ENCODE data around the gene ING2.
"Not testable (repeated sequence)": the region's sequence is repeated elsewhere in the genome, so short reads cannot be mapped to it uniquely, and the experiment has no call there.

ING2 gene

DNA sequence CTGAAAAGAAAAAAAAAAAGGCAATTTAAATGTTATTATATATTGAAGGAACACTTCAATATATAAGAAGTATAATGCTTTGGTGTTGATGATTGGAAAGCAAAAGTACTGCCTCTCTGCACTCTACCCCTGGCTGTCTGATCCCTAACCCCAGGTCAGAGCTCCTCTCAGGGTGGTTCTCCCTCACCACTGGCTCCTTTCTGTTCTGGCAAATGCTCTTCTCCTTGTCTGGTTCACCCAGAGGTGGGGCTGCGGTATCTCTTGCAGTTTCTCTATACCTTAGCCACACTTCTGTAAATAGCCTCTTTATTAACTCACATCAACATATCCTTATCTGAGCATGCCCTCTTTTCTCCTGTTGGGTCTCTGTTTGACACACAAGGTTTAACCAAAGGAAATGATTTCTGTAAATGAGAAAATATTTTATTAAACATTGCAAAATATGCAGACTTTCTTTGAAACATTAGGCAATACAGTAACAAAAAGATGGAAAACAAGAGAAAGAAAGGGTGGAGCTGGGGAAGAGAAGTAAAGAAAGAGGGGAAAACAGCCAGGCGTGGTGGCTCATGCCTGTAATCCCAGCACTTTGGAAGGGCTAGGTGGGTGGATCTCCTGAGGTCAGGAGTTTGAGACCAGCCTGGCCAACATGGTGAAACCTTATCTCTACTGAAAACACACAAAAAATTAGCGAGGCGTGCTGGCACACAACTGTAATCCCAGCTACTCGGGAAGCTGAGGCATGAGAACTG is 45.7 kb downstream of the ING2 start:
- DNase-seq: no peak

DNA sequence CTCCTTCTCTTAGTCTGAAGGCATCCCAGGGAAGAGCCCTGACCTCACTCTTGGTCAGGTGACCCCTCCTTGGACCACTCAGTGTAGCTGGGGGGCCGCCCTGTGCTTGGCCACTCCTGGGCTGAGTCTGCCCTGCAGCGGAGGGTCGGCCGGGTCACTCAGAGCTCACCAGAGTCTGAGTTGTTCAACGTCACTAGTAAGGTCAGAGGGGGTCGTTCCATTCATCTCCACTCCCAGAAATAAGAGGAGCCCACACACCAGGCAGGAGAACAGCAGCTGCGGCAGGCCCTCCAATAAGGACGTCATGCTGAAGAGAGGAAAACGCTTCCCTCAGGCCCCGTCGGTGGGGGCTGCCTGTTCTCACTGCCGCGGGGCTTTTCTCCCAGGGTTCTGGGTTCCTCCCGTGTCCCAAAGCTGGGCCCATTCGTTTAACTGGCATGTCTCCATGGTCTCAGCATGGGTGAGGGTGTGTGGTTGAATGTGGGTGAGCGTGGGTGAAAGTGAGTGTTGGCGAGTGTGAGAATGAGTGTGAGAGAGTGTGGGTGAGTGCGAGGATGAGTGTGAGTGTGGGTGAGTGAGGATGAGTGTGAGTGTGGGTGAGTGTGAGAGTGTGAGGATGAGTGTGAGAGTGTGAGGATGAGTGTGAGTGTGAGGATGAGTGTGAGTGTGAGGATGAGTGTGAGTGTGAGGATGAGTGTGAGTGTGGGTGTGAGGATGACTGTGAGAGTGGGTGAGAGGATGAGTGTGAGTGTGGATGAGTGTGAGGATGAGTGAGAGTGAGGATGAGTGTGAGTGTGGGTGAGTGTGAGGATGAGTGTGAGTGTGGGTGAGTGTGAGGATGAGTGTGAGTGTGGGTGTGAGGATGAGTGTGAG is 47.7 kb downstream of the ING2 start:
- no peak for DNase-seq

DNA sequence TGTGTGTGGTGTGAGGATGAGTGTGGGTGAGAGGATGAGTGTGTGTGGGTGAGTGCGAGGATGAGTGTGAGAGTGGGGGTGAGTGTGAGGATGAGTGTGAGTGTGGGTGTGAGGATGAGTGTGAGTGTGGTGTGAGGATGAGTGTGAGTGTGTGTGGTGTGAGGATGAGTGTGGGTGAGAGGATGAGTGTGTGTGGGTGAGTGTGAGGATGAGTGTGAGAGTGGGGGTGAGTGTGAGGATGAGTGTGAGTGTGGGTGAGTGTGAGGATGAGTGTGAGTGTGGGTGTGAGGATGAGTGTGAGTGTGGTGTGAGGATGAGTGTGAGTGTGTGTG is 48.3 kb downstream of the ING2 start:
- not testable (repeated sequence) for DNase-seq

DNA sequence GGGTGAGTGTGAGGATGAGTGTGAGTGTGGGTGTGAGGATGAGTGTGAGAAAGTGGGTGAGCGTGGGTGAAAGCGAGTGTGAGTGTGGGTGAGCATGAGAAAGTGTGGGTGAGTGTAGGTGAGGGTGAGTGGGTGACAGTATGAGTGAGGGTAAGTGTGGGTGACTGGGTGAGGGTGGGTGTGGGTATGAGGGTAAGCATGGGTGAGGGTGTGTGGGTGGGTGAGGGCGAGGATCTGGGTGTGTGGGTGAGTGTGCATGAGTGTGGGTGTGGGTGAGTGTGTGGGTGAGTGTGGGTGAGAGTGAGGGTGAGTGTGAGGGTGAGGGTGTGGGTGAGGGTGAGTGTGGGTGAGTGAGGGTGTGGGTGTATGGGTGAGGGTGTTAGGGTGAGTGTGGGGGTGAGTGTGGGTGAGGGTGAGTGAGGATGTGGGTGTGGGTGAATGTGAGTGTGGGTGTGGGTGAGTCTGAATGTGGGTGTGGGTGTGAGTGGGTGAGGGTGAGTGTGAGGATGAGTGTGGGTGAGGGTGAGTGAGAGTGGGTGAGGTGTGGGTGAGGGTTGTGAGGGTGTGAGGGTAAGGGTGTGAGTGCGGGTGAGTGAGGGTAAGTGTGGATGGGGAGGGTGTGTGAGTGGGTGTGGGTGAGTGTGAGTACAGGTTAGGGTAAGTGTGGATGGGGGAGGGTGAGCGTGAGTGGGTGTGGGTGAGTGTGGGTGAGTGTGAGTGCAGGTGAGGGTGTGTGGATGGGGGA is 48.9 kb downstream of the ING2 start:
- no peak for DNase-seq

DNA sequence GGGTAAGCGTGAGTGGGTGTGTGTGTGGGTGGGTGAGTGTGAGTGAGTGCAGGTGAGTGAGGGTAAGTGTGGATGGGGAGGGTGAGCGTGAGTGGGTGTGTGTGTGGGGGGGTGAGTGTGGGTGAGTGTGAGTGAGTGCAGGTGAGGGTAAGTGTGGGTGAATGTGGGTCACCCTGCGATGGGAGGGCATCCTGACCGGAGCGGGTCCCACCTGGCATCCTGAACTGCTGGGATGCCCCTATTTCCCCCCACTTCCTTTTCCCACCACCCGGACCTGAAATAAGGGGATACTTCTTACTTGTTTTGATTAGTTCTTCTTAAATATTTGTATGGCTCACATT is 49.5 kb downstream of the ING2 start:
- no peak for DNase-seq

DNA sequence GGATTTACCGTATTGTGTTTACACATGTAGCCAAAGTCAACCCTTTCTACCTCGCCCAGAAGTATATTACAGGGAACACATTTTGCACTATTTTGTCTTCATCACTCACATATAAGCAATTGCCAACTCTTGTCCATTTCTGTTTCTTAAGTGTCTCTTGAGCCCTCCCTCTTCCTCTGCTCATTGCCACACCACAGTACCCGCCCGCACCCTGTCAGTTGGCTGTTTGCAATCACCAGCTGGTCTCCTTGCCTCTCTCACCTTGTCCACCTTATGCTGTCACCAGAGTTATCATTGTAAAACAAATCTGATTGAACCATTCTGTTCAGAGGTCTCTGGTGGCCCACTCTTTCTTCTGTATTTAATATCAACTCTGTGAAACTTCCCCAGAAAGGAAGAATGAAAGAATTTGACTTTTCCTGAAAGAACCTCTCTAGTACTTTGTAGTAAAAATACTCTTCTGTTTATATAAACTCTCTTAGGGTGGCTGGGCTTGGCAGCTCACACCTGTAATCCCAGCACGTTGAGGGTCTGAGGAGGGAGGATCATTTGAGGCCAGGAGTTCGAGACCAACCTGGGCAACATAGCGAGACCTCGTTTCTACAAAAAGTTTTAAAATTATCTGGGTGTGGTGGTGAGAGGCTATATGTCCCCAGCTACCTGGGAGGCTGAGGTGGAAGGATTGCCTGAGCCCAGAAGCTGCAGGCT is 50.2 kb downstream of the ING2 start:
- DNase-seq: no peak

DNA sequence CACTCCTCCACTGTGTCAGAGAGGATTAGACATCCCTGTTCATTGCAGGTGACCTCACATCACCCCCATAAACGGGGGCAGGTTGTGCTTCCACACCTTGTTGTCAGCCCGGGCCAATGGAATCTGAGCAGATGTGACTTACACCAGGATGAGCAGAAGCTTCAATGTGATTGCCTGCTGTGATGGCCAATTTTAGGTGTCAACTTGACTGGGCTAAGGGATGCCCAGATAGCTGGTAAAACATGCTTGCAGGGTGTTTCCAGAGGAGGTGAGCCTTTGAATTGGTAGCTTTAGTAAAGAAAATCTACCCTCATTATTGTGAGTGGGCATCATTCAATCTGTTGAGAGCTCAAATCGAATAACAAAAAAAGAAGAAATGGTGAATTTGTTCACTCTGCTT is 52.1 kb downstream of the ING2 start:
- no peak for DNase-seq

DNA sequence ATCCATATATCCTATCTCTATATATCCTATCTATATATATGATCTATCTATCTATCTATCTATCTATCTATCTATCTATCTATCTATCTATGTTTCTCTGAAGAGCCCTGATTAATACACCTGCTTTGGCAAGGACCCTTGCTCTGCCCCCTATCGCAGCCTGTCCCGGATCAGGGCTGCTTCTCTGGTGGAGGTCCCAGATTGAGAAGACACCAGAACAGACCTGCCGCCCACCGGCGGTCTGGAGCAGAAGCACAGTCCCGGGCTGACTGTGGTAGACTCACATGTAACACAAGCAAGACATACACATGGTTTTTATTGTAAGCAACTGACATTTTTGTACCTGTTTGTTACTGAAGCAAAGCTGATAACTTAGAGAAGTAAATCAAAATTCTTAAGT is 52.8 kb downstream of the ING2 start:
- no peak for DNase-seq

DNA sequence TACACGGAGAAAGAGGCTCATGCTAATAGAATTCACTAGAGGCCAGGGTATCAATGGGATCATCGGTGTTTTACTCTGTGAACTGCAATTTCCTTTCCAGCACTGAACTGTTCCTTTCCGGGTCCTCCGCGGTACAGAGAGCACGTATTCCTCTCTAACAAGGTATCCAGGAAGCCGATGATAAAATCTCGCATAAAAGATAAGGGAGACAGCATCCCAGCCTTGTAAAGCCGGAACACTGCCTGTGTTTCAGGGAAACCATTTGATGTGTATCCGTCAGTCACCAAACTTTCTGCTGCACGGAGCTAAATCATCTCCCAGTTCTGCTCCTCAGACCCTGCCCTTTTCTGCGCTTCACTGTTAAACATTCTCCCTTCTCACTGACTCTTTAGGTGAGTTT is 54.0 kb downstream of the ING2 start:
- no peak for DNase-seq

DNA sequence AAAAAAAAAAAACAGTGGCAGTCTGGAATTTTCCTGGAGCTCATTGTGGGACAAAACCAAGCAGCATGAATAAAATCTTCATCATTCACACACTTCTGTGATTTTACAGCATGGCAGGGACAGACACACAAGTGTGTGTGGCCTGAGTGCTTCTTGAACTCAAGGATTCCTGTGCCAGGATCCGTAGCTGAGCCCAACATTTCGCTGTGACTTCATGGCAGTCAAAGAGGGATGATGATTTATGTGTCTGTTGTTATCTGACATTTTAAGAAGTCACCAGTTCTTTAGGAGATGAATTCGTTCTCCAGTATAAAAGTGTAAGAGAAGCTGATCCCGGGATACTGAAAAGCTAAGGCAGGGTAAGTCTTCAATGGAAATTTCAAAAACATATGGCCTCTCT is 57.0 kb downstream of the ING2 start:
- no peak for DNase-seq

All from CD4-positive, alpha-beta T cell treated with Interleukin-1 beta for 1 hour (primary cell).